GM12864 (cell line): ENCODE results near the gene ZNF346.

ENCODE experiments used
- DNase-seq: peaks from one replicate; pipeline ENCODE4 v3.0.0-alpha.2; 2011; ENCODE audit warnings: low read depth
- H3K4me3 ChIP-seq: 2 replicates; pipeline ENCODE4 v1.5.1; 2011; ENCODE audit warnings: mild to moderate bottlenecking, low read depth, low read length, control low read depth
- CTCF ChIP-seq: IDR thresholded peaks from 2 replicates; pipeline ENCODE4 v1.5.1; 2011; ENCODE audit warnings: low read depth, mild to moderate bottlenecking, moderate library complexity, low read length, control low read depth, inconsistent platforms; ENCODE audit errors: missing control alignments

ZNF346 gene

GRCh38 chr5:177093803-177094202 lies 71.3 kb downstream of the ZNF346 start:
- TF ChIP-seq CTCF = no peak
- no peak for DNase-seq

GRCh38 chr5:177094224-177095087 lies 72.0 kb downstream of the ZNF346 start:
- no peak for TF ChIP-seq CTCF
- no peak for DNase-seq
- H3K4me3 ChIP-seq = no peak overlapping the region

More at GRCh38 chr5:177093803-177094202, 71.3 kb downstream of the ZNF346 start:
- H3K4me3 ChIP-seq = no peak overlapping the region

- no peak overlapping the region for H3K4me3 ChIP-seq
- TF ChIP-seq CTCF = no peak
- no peak for DNase-seq
These were observed 72.7 kb downstream of the ZNF346 start for GRCh38 chr5:177095088-177095669.

GRCh38 chr5:177096162-177097015 lies 73.9 kb downstream of the ZNF346 start:
- H3K4me3 ChIP-seq = no peak overlapping the region
- no peak for DNase-seq
- TF ChIP-seq CTCF = no peak

GRCh38 chr5:177097016-177097985 lies 74.8 kb downstream of the ZNF346 start:
- TF ChIP-seq CTCF = no peak
- DNase-seq = no peak
- H3K4me3 ChIP-seq = no peak overlapping the region

- DNase-seq = no peak
- H3K4me3 ChIP-seq = no peak overlapping the region
- TF ChIP-seq CTCF = no peak
These were observed 75.6 kb downstream of the ZNF346 start for GRCh38 chr5:177098120-177098469.
